MM.1S (cell line): ENCODE results near the gene SLC12A3.

Experiments used
- DNase-seq: peaks from one replicate; pipeline ENCODE4 v3.0.0-alpha.2; 2015
- H2AFZ ChIP-seq: fragments of 300-600 bp; sonication (generic); 2 replicates; pipeline ENCODE4 v1.6.0; 2016; ENCODE audit warnings: antibody characterized with exemption, low read length
- H3F3A ChIP-seq: fragments of 300-600 bp; sonication (generic); 2 replicates; pipeline ENCODE4 v1.6.1; 2016; ENCODE audit warnings: mild to moderate bottlenecking, antibody characterized with exemption, low read length, moderate library complexity, mixed read lengths; ENCODE audit not compliant: insufficient read depth
- H3K27ac ChIP-seq: fragments of 300-600 bp; sonication (generic); 2 replicates; pipeline ENCODE4 v1.5.1; 2016; ENCODE audit warnings: mild to moderate bottlenecking, low read length
- H3K27me3 ChIP-seq: fragments of 300-600 bp; sonication (generic); replicated peaks from 2 replicates; pipeline ENCODE4 v1.6.0; 2016; ENCODE audit warnings: low read length; ENCODE audit not compliant: insufficient read depth
- H3K36me3 ChIP-seq: fragments of 300-600 bp; sonication (generic); replicated peaks from 2 replicates; pipeline ENCODE4 v1.6.1; 2016; ENCODE audit warnings: mild to moderate bottlenecking, low read length, mixed read lengths; ENCODE audit not compliant: insufficient read depth
- H3K4me1 ChIP-seq: fragments of 300-600 bp; sonication (generic); 2 replicates; pipeline ENCODE4 v1.6.1; 2016; ENCODE audit warnings: low read length, mixed read lengths
- H3K4me2 ChIP-seq: fragments of 300-600 bp; sonication (generic); 2 replicates; pipeline ENCODE4 v1.6.0; 2016; ENCODE audit warnings: low read depth, low read length
- H3K4me3 ChIP-seq: fragments of 300-600 bp; sonication (generic); 2 replicates; pipeline ENCODE4 v1.5.1; 2016; ENCODE audit warnings: low read length, mixed read lengths
- H3K79me2 ChIP-seq: fragments of 300-600 bp; sonication (generic); 2 replicates; pipeline ENCODE4 v1.6.1; 2016; ENCODE audit warnings: mixed run types, low read length, mixed read lengths
- H3K9ac ChIP-seq: fragments of 300-600 bp; sonication (generic); 2 replicates; pipeline ENCODE4 v1.6.1; 2016; ENCODE audit warnings: low read length, mixed read lengths
- H3K9me2 ChIP-seq: fragments of 300-600 bp; sonication (generic); replicated peaks from 2 replicates; pipeline ENCODE4 v1.6.1; 2016; ENCODE audit warnings: mild to moderate bottlenecking, low read length, mixed read lengths; ENCODE audit not compliant: insufficient read depth
- H3K9me3 ChIP-seq: fragments of 300-600 bp; sonication (generic); replicated peaks from 2 replicates; pipeline ENCODE4 v1.6.1; 2016; ENCODE audit warnings: mild to moderate bottlenecking, low read length, mixed read lengths; ENCODE audit not compliant: insufficient read depth
- H4K20me1 ChIP-seq: fragments of 300-600 bp; sonication (generic); 2 replicates; pipeline ENCODE4 v1.6.1; 2016; ENCODE audit warnings: mild to moderate bottlenecking, low read length, moderate library complexity, mixed read lengths; ENCODE audit not compliant: insufficient read depth
- CTCF ChIP-seq: fragments of 300-600 bp; sonication (generic); IDR thresholded peaks from 2 replicates; pipeline ENCODE4 v1.5.1; 2016; ENCODE audit warnings: antibody characterized with exemption, low read length, mixed read lengths
- EZH2 ChIP-seq: fragments of 300-600 bp; sonication (generic); optimal IDR thresholded peaks from 2 replicates; pipeline ENCODE3; 2017; ENCODE audit warnings: low read depth, mild to moderate bottlenecking, antibody characterized with exemption, low read length, mixed read lengths
- EZH2phosphoT487 ChIP-seq: fragments of 300-600 bp; sonication (generic); IDR thresholded peaks from 2 replicates; pipeline ENCODE4 v1.6.1; 2018; ENCODE audit warnings: antibody characterized with exemption, low read length

SLC12A3 gene

DNA sequence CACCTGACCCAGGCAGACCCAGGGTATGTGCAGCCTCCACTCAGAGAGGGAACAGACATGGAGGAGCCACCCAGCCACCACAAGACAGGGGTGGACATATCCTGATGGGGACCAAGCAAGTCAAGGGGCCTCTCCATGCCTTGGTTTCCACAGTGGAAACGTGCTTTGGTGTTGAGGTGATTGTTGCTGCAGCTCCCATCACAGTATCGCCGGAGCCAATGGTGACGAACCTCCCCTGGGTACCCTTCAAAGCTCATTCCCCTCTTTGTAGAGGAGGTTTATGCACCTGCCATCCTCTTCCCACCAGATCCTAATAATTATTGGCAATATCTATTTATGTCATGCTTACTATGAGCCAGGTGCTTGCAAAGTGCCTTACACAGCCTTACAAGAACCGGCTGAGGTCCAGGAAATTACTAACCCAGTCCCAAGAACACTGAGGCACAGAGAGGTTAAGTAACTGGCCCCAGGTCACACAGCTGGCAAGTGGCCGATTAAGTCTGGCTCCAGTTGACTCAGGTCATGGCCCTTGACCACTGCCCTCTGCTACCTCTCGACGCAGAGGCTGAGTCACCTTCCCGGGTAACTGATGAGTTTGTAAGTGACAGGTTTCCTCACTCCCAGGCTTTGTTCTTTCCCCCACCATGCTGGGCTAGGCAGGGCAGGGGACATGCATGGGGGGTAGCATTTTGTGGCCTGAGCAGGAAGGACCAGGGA lies 20.6 kb downstream of the SLC12A3 start:
- no peak overlapping the region for H3K4me3 ChIP-seq
- TF ChIP-seq EZH2 (no peak), EZH2phosphoT487 (no peak), CTCF (no peak)

DNA sequence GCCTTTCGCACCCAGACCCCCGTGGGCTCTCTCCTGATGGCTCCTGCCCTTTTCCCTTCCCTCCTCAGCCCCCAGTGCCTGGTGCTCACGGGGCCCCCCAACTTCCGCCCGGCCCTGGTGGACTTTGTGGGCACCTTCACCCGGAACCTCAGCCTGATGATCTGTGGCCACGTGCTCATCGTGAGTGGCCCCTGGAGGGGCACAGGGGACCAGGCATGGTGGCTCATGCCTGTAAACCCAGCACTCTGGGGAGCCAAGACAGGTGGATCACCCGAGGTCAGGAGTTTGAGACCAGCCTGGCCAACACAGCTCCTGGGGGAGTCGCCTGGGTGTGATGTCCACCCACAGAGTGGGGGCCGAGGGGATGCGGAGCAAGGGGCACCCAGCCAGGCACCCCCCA lies 21.3 kb downstream of the SLC12A3 start:
- TF ChIP-seq CTCF (no peak), EZH2phosphoT487 (no peak)
- H4K20me1 ChIP-seq: no peaks in the 10 kb centered on the region
- H3K79me2 ChIP-seq: no peaks in the 10 kb centered on the region
- H2AFZ ChIP-seq: no peak overlapping the region
- no peak overlapping the region for H3K4me3 ChIP-seq
- no peak overlapping the region for H3K9ac ChIP-seq
- no peak overlapping the region for H3K27ac ChIP-seq
- no peaks in the 10 kb centered on the region for H3K9me2 ChIP-seq
- no peaks in the 10 kb centered on the region for H3K9me3 ChIP-seq
- DNase-seq: no peak
- H3F3A ChIP-seq: no peaks in the 10 kb centered on the region; the same call in 1 of the 2 replicates
- peaks cover 6% of the 10 kb centered on the region for H3K4me1 ChIP-seq
- no peak overlapping the region for H3K4me2 ChIP-seq
- no peaks in the 10 kb centered on the region for H3K36me3 ChIP-seq
- no peaks in the 10 kb centered on the region for H3K27me3 ChIP-seq

More for the DNA sequence above, 20.6 kb downstream of the SLC12A3 start:
- Histone ChIP-seq H3K9ac (no peak overlapping the region), H3K4me2 (no peak overlapping the region), H2AFZ (no peak overlapping the region), H4K20me1 (no peaks in the 10 kb centered on the region), H3K9me2 (no peaks in the 10 kb centered on the region), H3K27ac (no peak overlapping the region), H3K4me1 (peaks cover 6% of the 10 kb centered on the region), H3K36me3 (no peaks in the 10 kb centered on the region), H3K9me3 (no peaks in the 10 kb centered on the region), H3F3A (no peaks in the 10 kb centered on the region; the same call in 1 of the 2 replicates), H3K79me2 (no peaks in the 10 kb centered on the region), H3K27me3 (no peaks in the 10 kb centered on the region)
- DNase-seq: no peak

- Histone ChIP-seq H2AFZ (no peak overlapping the region), H3K4me2 (no peak overlapping the region), H3K9ac (no peak overlapping the region), H3K4me1 (peaks cover 6% of the 10 kb centered on the region), H3K27ac (no peak overlapping the region), H3K9me3 (no peaks in the 10 kb centered on the region), H3K27me3 (no peaks in the 10 kb centered on the region), H3K79me2 (no peaks in the 10 kb centered on the region), H3K4me3 (no peak overlapping the region), H3F3A (no peaks in the 10 kb centered on the region; the same call in 1 of the 2 replicates), H4K20me1 (no peaks in the 10 kb centered on the region), H3K36me3 (no peaks in the 10 kb centered on the region), H3K9me2 (no peaks in the 10 kb centered on the region)
- no peak for DNase-seq
- TF ChIP-seq CTCF (no peak), EZH2 (no peak), EZH2phosphoT487 (no peak)
Measured at GRCh38 chr16:56886826-56887225, 21.8 kb downstream of the SLC12A3 start.
